ENCODE results near the gene SPATS2.

Gene SPATS2

GRCh38 chr12:49541140-49541861 is 174.0 kb downstream of the SPATS2 start:
- H3K9ac ChIP-seq (ENCODE audit: low read length): no peak overlapping the region
- no peak overlapping the region for H3K4me3 ChIP-seq (ENCODE audit: low read depth, low read length, poor library complexity, severe bottlenecking)
- H3F3A ChIP-seq (ENCODE audit: insufficient read depth, low read length): no peaks in the 10 kb centered on the region
- H3K27me3 ChIP-seq (ENCODE audit: insufficient read depth, low read length): peaks cover 8% of the 10 kb centered on the region
- no peak for TF ChIP-seq EZH2 (IDR thresholded peaks at IDR 0.05; ENCODE audit: borderline replicate concordance, low read length)
- no peak for TF ChIP-seq CTCF (IDR thresholded peaks at IDR 0.05; ENCODE audit: low read length)
- H3K9me3 ChIP-seq (ENCODE audit: low read length): no peaks in the 10 kb centered on the region
- peaks cover 18% of the 10 kb centered on the region for H3K4me1 ChIP-seq (ENCODE audit: insufficient read depth, low read length, severe bottlenecking)
- H3K4me2 ChIP-seq (ENCODE audit: low read length): no peak overlapping the region
- H3K79me2 ChIP-seq (ENCODE audit: insufficient read depth, low read length): no peaks in the 10 kb centered on the region
- H4K20me1 ChIP-seq (ENCODE audit: insufficient read depth, low read length): no peaks in the 10 kb centered on the region
- no peaks in the 10 kb centered on the region for H3K36me3 ChIP-seq (ENCODE audit: insufficient read depth, low read length)
- no peak overlapping the region for H2AFZ ChIP-seq (ENCODE audit: low read length)
- H3K9me2 ChIP-seq (ENCODE audit: low read depth, low read length): no peaks in the 10 kb centered on the region
- no peak overlapping the region for H3K27ac ChIP-seq (ENCODE audit: low read depth, low read length, poor library complexity, severe bottlenecking)

DNA sequence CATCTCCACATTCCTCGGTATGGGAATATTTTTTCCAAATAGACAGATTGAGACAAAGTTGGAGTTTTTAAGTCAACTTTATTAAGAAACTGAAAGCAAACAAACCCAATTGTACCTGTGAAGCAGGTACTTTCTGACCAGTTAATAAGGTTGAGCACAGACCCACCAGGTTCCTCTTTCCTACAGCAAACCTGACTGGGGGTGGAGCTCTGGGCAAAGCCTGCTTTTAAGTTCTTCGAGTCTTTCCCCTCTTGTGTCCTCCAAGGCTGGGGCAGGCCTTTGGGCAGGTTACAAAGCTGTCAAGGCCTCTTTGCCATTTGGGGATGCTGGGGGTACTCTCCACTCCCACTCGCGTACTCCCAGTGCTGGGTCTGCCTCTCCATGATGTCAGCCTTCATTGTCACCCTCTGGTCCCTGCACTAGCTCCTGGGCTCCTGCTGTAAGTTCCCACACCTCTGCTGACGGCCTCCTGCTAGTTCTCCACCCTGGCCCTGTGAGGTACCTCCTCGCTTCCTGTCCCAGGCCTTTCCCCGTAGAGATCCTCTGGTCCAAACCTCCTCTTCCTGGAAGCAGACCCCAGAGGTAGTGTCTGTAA is 174.7 kb downstream of the SPATS2 start:
- no peaks in the 10 kb centered on the region for H3K36me3 ChIP-seq (ENCODE audit: insufficient read depth, low read length)
- H3F3A ChIP-seq (ENCODE audit: insufficient read depth, low read length): no peaks in the 10 kb centered on the region
- H3K27me3 ChIP-seq (ENCODE audit: insufficient read depth, low read length): peaks cover 8% of the 10 kb centered on the region
- TF ChIP-seq CTCF (IDR thresholded peaks at IDR 0.05; ENCODE audit: low read length) (no peak), EZH2 (IDR thresholded peaks at IDR 0.05; ENCODE audit: borderline replicate concordance, low read length) (no peak)
- no peak overlapping the region for H3K4me2 ChIP-seq (ENCODE audit: low read length)
- H3K9me3 ChIP-seq (ENCODE audit: low read length): no peaks in the 10 kb centered on the region
- peaks cover 18% of the 10 kb centered on the region for H3K4me1 ChIP-seq (ENCODE audit: insufficient read depth, low read length, severe bottlenecking)
- no peaks in the 10 kb centered on the region for H4K20me1 ChIP-seq (ENCODE audit: insufficient read depth, low read length)
- H3K4me3 ChIP-seq (ENCODE audit: low read depth, low read length, poor library complexity, severe bottlenecking): no peak overlapping the region
- H3K79me2 ChIP-seq (ENCODE audit: insufficient read depth, low read length): no peaks in the 10 kb centered on the region
- no peak overlapping the region for H2AFZ ChIP-seq (ENCODE audit: low read length)
- no peaks in the 10 kb centered on the region for H3K9me2 ChIP-seq (ENCODE audit: low read depth, low read length)
- no peak overlapping the region for H3K9ac ChIP-seq (ENCODE audit: low read length)
- no peak overlapping the region for H3K27ac ChIP-seq (ENCODE audit: low read depth, low read length, poor library complexity, severe bottlenecking)

DNA sequence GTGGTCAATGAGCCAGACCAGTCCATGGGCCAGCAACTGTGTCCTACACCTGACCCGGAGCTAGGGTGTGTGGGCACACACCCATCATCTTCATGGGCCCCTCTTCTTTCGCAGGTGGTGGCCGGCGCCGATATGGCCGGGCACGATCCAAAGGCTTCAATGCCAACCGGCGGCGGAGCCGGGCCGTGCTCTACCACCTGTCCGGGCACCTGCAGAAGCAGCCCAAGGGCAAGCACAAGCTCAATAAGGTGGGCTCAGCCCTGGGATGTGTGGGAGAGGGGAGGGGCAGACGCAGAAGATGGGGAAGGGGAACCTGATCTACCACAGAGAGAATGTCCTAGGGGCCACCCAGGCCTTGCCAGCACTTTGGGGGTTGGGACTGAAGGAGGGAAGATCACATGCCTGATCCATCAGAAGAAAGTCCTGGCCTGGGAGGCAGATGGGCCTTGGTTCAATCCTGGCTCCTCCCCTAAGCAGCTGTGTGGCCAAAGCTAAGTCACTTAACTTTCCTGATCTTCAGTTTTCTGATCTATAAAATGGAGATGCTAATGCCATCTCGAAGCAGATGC is 175.4 kb downstream of the SPATS2 start:
- Histone ChIP-seq H4K20me1 (ENCODE audit: insufficient read depth, low read length) (no peaks in the 10 kb centered on the region), H3K36me3 (ENCODE audit: insufficient read depth, low read length) (no peaks in the 10 kb centered on the region), H3K27me3 (ENCODE audit: insufficient read depth, low read length) (peaks cover 5% of the 10 kb centered on the region), H3K9me3 (ENCODE audit: low read length) (no peaks in the 10 kb centered on the region), H3K79me2 (ENCODE audit: insufficient read depth, low read length) (no peaks in the 10 kb centered on the region), H3F3A (ENCODE audit: insufficient read depth, low read length) (no peaks in the 10 kb centered on the region), H3K9me2 (ENCODE audit: low read depth, low read length) (no peaks in the 10 kb centered on the region), H3K4me2 (ENCODE audit: low read length) (no peak overlapping the region), H3K4me3 (ENCODE audit: low read depth, low read length, poor library complexity, severe bottlenecking) (no peak overlapping the region), H3K9ac (ENCODE audit: low read length) (no peak overlapping the region), H3K27ac (ENCODE audit: low read depth, low read length, poor library complexity, severe bottlenecking) (no peak overlapping the region), H2AFZ (ENCODE audit: low read length) (no peak overlapping the region), H3K4me1 (ENCODE audit: insufficient read depth, low read length, severe bottlenecking) (peaks cover 13% of the 10 kb centered on the region)
- TF ChIP-seq CTCF (IDR thresholded peaks at IDR 0.05; ENCODE audit: low read length) (no peak), EZH2 (IDR thresholded peaks at IDR 0.05; ENCODE audit: borderline replicate concordance, low read length) (no peak)

Data from OCI-LY1 (cell line).